NB4 (cell line): Measurements from ENCODE around the gene STRIP2.

Experiments used
- DNase-seq: peaks from one replicate; pipeline ENCODE4 v3.0.0; 2010; ENCODE audit warnings: low read depth
- H3K4me3 ChIP-seq: one replicate; pipeline ENCODE4 v1.5.1; 2011; ENCODE audit warnings: mild to moderate bottlenecking, low read depth, low read length, moderate library complexity
- CTCF ChIP-seq: IDR thresholded peaks from one replicate; pipeline ENCODE4 v1.5.1; 2012; ENCODE audit warnings: low read depth, low read length
- MAX ChIP-seq: IDR thresholded peaks from 2 replicates; pipeline ENCODE4 v1.6.1; 2011; ENCODE audit warnings: low read depth, low read length
- MYC ChIP-seq: IDR thresholded peaks from 2 replicates; pipeline ENCODE4 v1.6.1; 2011; ENCODE audit warnings: low read depth, low read length
- POLR2A ChIP-seq: IDR thresholded peaks from 2 replicates; pipeline ENCODE4 v1.6.1; 2011; ENCODE audit warnings: mild to moderate bottlenecking; ENCODE audit not compliant: insufficient read length; ENCODE audit errors: extremely low read depth

STRIP2 gene

GRCh38 chr7:129433847-129434674, at the start of gene STRIP2:
Gene STRIP2 (plus strand): TSS chr7:129434432. CDS start chr7:129434473, 41 bp downstream.
- H3K4me3 ChIP-seq, result peak within 1 kb of the TSS; percentile 76
- peak; percentile 97 for DNase-seq
- no peak for TF ChIP-seq CTCF
- 0 out of 2 replicates have a peak, but pooled peaks have one; percentile 51 for TF ChIP-seq MYC
- 0 out of 2 replicates have a peak, but pooled peaks have one; percentile 37 for TF ChIP-seq MAX
- peak; percentile 73 for TF ChIP-seq POLR2A

- no peak overlapping the region for H3K4me3 ChIP-seq
- TF ChIP-seq CTCF (no peak), MYC (no peak)
- DNase-seq, result no peak
Observed at GRCh38 chr7:129385116-129385515, 49.1 kb upstream of the STRIP2 start.

GRCh38 chr7:129385598-129385997, 48.6 kb upstream of the STRIP2 start:
- H3K4me3 ChIP-seq, result no peak overlapping the region
- TF ChIP-seq CTCF (no peak), POLR2A (no peak), MAX (no peak), MYC (no peak)
- no peak for DNase-seq

- TF ChIP-seq POLR2A (no peak), CTCF (no peak), MYC (no peak), MAX (no peak)
- DNase-seq, result no peak
- no peak overlapping the region for H3K4me3 ChIP-seq
Observed at GRCh38 chr7:129386506-129386905, 47.7 kb upstream of the STRIP2 start.

GRCh38 chr7:129387537-129387936, 46.7 kb upstream of the STRIP2 start:
- no peak for TF ChIP-seq MYC
- TF ChIP-seq POLR2A, result no peak
- no peak for TF ChIP-seq MAX
- no peak for TF ChIP-seq CTCF
- no peak for DNase-seq
- no peak overlapping the region for H3K4me3 ChIP-seq
